OCI-M2 (cell line): ENCODE results near the gene NADK.

Source experiments
- DNase-seq: peaks from one replicate; lab custom pipeline; 2025; ENCODE audit not compliant: unreplicated experiment; lab: John Stamatoyannopoulos, UW

The NADK gene

GRCh38 chr1:1786836-1787605 lies 8.8 kb upstream of the NADK start:
- DNase-seq, result no peak

- no peak for DNase-seq
Observed at GRCh38 chr1:1785666-1786065, 7.4 kb upstream of the NADK start.

- DNase-seq, result no peak
Observed at GRCh38 chr1:1784933-1785332, 6.7 kb upstream of the NADK start.

GRCh38 chr1:1783320-1783719 lies 5.0 kb upstream of the NADK start:
- no peak for DNase-seq

GRCh38 chr1:1782399-1783221 lies 4.3 kb upstream of the NADK start:
- no peak for DNase-seq

GRCh38 chr1:1781526-1781903 lies 3.2 kb upstream of the NADK start:
- DNase-seq, result no peak

GRCh38 chr1:1780598-1781525 lies 2.6 kb upstream of the NADK start:
- no peak for DNase-seq

- DNase-seq, result no peak
Observed at GRCh38 chr1:1779691-1780597, 1.7 kb upstream of the NADK start.

- DNase-seq, result no peak
Observed at GRCh38 chr1:1779320-1779675, 1.0 kb upstream of the NADK start.

- no peak for DNase-seq
Observed at GRCh38 chr1:1778663-1779319, 521 bp upstream of the NADK start.

- DNase-seq, result no peak
Observed at GRCh38 chr1:1777583-1777899, 729 bp downstream of the NADK start.

- no peak for DNase-seq
Observed at GRCh38 chr1:1776672-1777582, 1.3 kb downstream of the NADK start.

- DNase-seq, result no peak
Observed at GRCh38 chr1:1775327-1776226, 2.7 kb downstream of the NADK start.

- DNase-seq, result no peak
Observed at GRCh38 chr1:1773874-1774273, 4.4 kb downstream of the NADK start.

GRCh38 chr1:1771096-1771495 lies 7.2 kb downstream of the NADK start:
- no peak for DNase-seq

- DNase-seq, result no peak
Observed at GRCh38 chr1:1770102-1770501, 8.2 kb downstream of the NADK start.

GRCh38 chr1:1768249-1768992 lies 9.8 kb downstream of the NADK start:
- no peak for DNase-seq
